ENCODE results near the gene TMEM37.

The TMEM37 gene

GRCh38 chr2:119422360-119423107 is 9.1 kb upstream of the TMEM37 start:
- H3K9ac ChIP-seq (ENCODE audit: low read length), result no peak overlapping the region
- no peaks in the 10 kb centered on the region for H3K27me3 ChIP-seq (ENCODE audit: control insufficient read depth, insufficient read depth, low read length)
- no peaks in the 10 kb centered on the region for H3K36me3 ChIP-seq (ENCODE audit: control insufficient read depth, insufficient read depth, low read length)
- no peak overlapping the region for H3K4me3 ChIP-seq (ENCODE audit: low read length)
- no peaks in the 10 kb centered on the region for H3K4me1 ChIP-seq (ENCODE audit: control insufficient read depth, insufficient read depth, low read length)
- no peak overlapping the region for H3K27ac ChIP-seq (ENCODE audit: low read depth, low read length)

DNA sequence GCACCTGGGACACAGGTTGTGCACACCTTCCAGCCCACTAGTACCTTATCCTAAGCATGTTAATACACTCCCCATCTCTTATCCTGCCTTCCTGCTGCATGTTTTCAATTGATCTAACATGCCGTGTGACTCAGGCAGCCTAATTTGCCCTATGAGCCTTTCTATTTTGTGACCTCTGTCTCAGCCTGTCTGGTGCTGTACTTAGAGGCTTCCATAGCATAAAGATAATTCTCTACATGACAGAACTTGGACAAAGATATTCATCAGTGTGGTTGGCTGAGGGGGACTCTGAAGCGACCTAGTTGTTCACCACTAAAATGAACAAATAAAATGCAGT is 8.6 kb upstream of the TMEM37 start:
- Histone ChIP-seq H3K9ac (ENCODE audit: low read length) (no peak overlapping the region), H3K36me3 (ENCODE audit: control insufficient read depth, insufficient read depth, low read length) (no peaks in the 10 kb centered on the region), H3K27ac (ENCODE audit: low read depth, low read length) (no peak overlapping the region), H3K27me3 (ENCODE audit: control insufficient read depth, insufficient read depth, low read length) (no peaks in the 10 kb centered on the region), H3K4me1 (ENCODE audit: control insufficient read depth, insufficient read depth, low read length) (no peaks in the 10 kb centered on the region), H3K4me3 (ENCODE audit: low read length) (no peak overlapping the region)

GRCh38 chr2:119423811-119424210 is 7.8 kb upstream of the TMEM37 start:
- Histone ChIP-seq H3K27ac (ENCODE audit: low read depth, low read length) (no peak overlapping the region), H3K4me3 (ENCODE audit: low read length) (no peak overlapping the region), H3K36me3 (ENCODE audit: control insufficient read depth, insufficient read depth, low read length) (no peaks in the 10 kb centered on the region), H3K4me1 (ENCODE audit: control insufficient read depth, insufficient read depth, low read length) (no peaks in the 10 kb centered on the region), H3K27me3 (ENCODE audit: control insufficient read depth, insufficient read depth, low read length) (no peaks in the 10 kb centered on the region), H3K9ac (ENCODE audit: low read length) (no peak overlapping the region)

DNA sequence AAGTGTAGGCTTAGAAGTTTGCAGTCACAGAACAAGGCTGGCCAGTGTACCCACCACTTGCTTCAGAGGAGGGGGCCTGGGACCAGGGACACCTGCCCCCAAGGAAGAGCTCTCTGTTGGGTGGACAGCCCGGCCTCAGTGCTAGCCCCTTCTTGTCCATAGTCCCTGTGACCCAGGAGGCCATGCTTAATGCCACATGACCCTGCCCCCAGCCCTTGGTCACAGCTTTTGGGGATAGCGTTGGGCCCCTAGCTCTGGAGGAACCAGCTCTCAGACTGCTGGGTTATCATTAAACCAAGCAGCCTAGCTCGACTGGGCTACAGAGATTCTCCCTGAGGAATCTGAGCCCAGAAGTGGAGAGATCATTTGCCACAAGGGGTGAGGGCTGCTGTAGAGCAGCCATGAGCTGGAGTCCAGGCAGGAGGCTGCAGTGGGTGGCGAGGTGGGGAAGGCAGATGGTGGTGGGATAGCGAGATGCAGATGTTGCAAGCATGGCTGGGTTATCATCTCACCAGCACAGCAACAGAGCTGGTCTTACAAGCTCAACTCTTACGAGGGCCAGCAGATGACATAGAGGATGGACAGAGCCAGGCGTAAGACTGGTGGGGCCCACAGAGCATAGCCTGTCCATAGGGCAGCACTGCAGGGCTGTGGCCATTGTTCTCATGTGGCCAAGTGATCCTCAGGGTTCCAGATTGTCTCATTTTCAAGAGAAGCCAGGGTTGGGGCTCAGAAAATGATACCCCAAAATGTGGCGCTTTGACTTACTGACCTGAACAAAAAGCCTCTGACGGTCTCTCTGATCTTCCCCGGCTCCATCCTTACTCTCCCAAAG is 7.2 kb upstream of the TMEM37 start:
- Histone ChIP-seq H3K4me3 (ENCODE audit: low read length) (no peak overlapping the region), H3K9ac (ENCODE audit: low read length) (no peak overlapping the region), H3K27ac (ENCODE audit: low read depth, low read length) (no peak overlapping the region), H3K36me3 (ENCODE audit: control insufficient read depth, insufficient read depth, low read length) (no peaks in the 10 kb centered on the region), H3K4me1 (ENCODE audit: control insufficient read depth, insufficient read depth, low read length) (no peaks in the 10 kb centered on the region), H3K27me3 (ENCODE audit: control insufficient read depth, insufficient read depth, low read length) (no peaks in the 10 kb centered on the region)

- Histone ChIP-seq H3K4me1 (ENCODE audit: control insufficient read depth, insufficient read depth, low read length) (no peaks in the 10 kb centered on the region), H3K27me3 (ENCODE audit: control insufficient read depth, insufficient read depth, low read length) (no peaks in the 10 kb centered on the region), H3K36me3 (ENCODE audit: control insufficient read depth, insufficient read depth, low read length) (no peaks in the 10 kb centered on the region), H3K27ac (ENCODE audit: low read depth, low read length) (no peak overlapping the region), H3K4me3 (ENCODE audit: low read length) (no peak overlapping the region), H3K9ac (ENCODE audit: low read length) (no peak overlapping the region)
These were observed 6.6 kb upstream of the TMEM37 start for GRCh38 chr2:119425119-119425405.

DNA sequence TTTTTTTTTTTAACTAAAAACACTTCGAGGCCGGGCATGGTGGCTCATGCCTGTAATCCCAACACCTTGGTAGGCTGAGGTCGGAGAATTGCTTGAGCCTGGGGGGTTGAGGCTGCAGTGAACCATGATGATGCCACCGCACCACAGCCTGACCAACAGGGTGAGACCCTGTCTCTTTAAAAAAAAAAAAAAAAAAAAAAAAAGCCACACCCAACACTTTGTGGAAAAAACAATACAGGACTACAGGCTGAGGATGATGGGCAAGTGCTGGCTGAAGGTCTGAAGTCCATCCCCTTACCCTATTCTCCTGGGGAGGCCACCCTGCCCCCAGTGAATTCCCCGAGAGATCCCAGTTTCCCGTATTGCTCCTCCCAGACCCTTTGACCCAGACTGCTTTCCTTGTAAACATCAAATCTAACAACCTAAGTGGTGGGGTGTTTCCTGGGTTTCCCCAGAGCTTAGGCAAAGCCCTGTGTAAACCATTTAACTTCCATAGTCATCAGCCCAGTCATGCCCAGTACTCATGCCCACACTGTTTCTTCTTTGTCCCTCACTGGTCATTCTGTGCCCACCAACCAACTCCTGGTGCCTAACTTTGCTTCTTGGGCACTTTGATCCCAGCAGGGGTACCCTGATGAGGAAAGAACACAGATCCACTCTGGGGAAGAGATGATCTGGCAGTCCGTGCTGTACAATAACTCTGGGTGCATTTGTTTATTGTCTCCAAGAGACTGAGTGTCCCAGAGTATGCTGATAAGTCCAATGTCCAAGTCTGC is 5.8 kb upstream of the TMEM37 start:
- no peak overlapping the region for H3K27ac ChIP-seq (ENCODE audit: low read depth, low read length)
- H3K36me3 ChIP-seq (ENCODE audit: control insufficient read depth, insufficient read depth, low read length), result no peaks in the 10 kb centered on the region
- H3K9ac ChIP-seq (ENCODE audit: low read length), result no peak overlapping the region
- H3K4me1 ChIP-seq (ENCODE audit: control insufficient read depth, insufficient read depth, low read length), result no peaks in the 10 kb centered on the region
- no peak overlapping the region for H3K4me3 ChIP-seq (ENCODE audit: low read length)
- H3K27me3 ChIP-seq (ENCODE audit: control insufficient read depth, insufficient read depth, low read length), result no peaks in the 10 kb centered on the region

DNA sequence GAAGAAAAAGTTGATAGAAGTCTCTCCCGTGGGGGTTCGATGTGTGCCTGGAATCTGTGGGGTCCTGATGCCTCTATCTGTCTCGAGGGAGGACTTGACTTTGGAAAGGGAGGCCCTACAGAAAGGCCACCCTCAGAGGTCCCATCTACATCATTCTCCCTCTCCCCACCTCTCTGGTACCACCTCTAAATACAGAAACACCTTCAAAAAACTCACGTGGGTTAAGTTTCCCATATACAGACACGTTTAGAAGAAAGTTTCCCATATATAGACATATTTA is 5.3 kb upstream of the TMEM37 start:
- Histone ChIP-seq H3K36me3 (ENCODE audit: control insufficient read depth, insufficient read depth, low read length) (no peaks in the 10 kb centered on the region), H3K4me3 (ENCODE audit: low read length) (no peak overlapping the region), H3K27ac (ENCODE audit: low read depth, low read length) (no peak overlapping the region), H3K27me3 (ENCODE audit: control insufficient read depth, insufficient read depth, low read length) (no peaks in the 10 kb centered on the region), H3K9ac (ENCODE audit: low read length) (no peak overlapping the region), H3K4me1 (ENCODE audit: control insufficient read depth, insufficient read depth, low read length) (no peaks in the 10 kb centered on the region)

DNA sequence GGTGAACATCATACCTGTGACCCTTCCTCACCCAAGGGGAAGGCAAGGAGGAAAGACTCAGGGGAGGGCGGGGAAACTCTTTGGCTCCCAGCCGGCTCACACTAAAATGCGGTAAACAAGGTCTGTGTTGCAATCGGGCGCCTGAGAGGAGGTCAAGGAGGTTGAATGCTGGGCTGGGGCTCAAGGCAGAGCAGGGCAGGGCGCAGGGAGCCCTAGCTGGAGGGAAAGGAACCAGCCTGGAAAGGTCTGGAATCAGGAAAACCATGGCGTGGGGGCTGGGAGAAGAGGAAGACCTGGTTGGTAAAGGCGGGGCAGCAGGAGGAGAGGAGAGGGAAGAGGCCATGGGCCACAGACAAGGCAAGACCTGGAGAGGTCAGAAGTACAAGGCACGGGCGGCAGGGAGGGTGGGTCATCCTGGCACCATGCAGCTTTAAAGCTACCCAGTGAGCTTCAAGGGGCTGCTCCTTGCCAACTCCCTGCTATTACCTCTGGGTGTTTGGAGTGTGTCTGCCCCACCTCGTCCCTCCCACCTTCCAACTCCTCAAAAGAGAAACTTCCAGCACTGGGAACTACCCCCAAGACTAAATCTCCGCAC is 4.8 kb upstream of the TMEM37 start:
- Histone ChIP-seq H3K27me3 (ENCODE audit: control insufficient read depth, insufficient read depth, low read length) (no peaks in the 10 kb centered on the region), H3K4me3 (ENCODE audit: low read length) (peak overlapping the region; percentile 30), H3K36me3 (ENCODE audit: control insufficient read depth, insufficient read depth, low read length) (no peaks in the 10 kb centered on the region), H3K27ac (ENCODE audit: low read depth, low read length) (no peak overlapping the region), H3K4me1 (ENCODE audit: control insufficient read depth, insufficient read depth, low read length) (no peaks in the 10 kb centered on the region), H3K9ac (ENCODE audit: low read length) (no peak overlapping the region)

GRCh38 chr2:119427756-119428155 is 3.9 kb upstream of the TMEM37 start:
- H3K27ac ChIP-seq (ENCODE audit: low read depth, low read length), result no peak overlapping the region
- no peaks in the 10 kb centered on the region for H3K36me3 ChIP-seq (ENCODE audit: control insufficient read depth, insufficient read depth, low read length)
- peaks cover 5% of the 10 kb centered on the region for H3K4me1 ChIP-seq (ENCODE audit: control insufficient read depth, insufficient read depth, low read length)
- H3K27me3 ChIP-seq (ENCODE audit: control insufficient read depth, insufficient read depth, low read length), result no peaks in the 10 kb centered on the region
- no peak overlapping the region for H3K9ac ChIP-seq (ENCODE audit: low read length)
- no peak overlapping the region for H3K4me3 ChIP-seq (ENCODE audit: low read length)

DNA sequence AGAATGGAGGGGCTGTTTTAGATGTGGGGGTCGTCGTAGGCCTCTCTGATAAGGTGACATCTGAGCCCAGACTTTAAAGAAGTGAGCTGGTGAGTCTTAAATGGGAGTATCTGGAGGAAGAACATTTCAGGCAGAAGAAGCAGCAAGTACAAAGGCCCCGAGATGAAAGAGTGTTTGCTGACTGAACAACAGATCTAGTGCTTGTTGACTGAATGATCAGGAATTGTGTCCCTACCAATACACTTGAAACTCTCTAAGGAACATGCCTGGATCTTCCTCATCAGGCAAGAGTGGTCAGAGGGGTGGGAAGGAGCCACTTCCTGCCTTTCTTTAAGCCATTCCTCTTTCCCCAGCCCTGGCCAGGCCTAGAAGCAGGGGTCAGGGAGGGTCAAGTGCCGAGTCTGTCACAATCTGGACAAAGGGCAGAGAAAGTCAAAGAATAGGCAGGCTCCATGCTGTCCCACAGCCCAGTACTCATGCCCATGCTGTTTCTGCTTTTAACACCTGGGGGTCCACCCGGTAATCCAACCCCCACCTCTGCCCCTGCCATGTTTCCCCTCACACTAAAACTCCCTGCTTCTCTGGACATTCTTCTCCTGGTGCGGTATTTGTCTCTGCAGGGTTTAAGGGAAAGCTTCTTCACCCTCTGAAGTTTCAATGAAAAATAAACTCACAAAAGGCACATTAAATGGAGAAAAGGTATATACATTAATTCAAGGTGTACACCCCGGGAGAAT is 3.0 kb upstream of the TMEM37 start:
- Histone ChIP-seq H3K27ac (ENCODE audit: low read depth, low read length) (no peak overlapping the region), H3K9ac (ENCODE audit: low read length) (no peak overlapping the region), H3K4me1 (ENCODE audit: control insufficient read depth, insufficient read depth, low read length) (peaks cover 5% of the 10 kb centered on the region), H3K27me3 (ENCODE audit: control insufficient read depth, insufficient read depth, low read length) (no peaks in the 10 kb centered on the region), H3K4me3 (ENCODE audit: low read length) (no peak overlapping the region), H3K36me3 (ENCODE audit: control insufficient read depth, insufficient read depth, low read length) (no peaks in the 10 kb centered on the region)

GRCh38 chr2:119429225-119429981 is 2.3 kb upstream of the TMEM37 start:
- Histone ChIP-seq H3K36me3 (ENCODE audit: control insufficient read depth, insufficient read depth, low read length) (no peaks in the 10 kb centered on the region), H3K4me3 (ENCODE audit: low read length) (no peak overlapping the region), H3K9ac (ENCODE audit: low read length) (no peak overlapping the region), H3K4me1 (ENCODE audit: control insufficient read depth, insufficient read depth, low read length) (peaks cover 5% of the 10 kb centered on the region), H3K27me3 (ENCODE audit: control insufficient read depth, insufficient read depth, low read length) (no peaks in the 10 kb centered on the region), H3K27ac (ENCODE audit: low read depth, low read length) (no peak overlapping the region)

All from rectal smooth muscle tissue (tissue), 1 donor.